Breast epithelium (tissue), 4 donors: Measurements from ENCODE around the gene TMEM115. TPM values are rescaled to one million over a fixed set of nuclear protein-coding genes. Genes with fewer than 3 reads are reported as not detected.

Source experiments
- DNase-seq, 2 donors: peaks; one replicate each; pipeline ENCODE4 v3.0.0-alpha.2; 2019; ENCODE audit warnings: low spot score in 2 of 2
- H3K27ac ChIP-seq, 2 donors: fragments of 200-600 bp; sonication (generic) in 1 of 2; one replicate each; pipeline ENCODE4 v1.5.1; 2016 to 2019; ENCODE audit warnings: mild to moderate bottlenecking in 1 of 2
- H3K27me3 ChIP-seq, 2 donors: fragments of 200-600 bp; sonication (generic) in 1 of 2; one replicate each; pipeline versions ENCODE4 v1.5.1 to v1.6.0; 2017 to 2019; ENCODE audit warnings: control low read depth in 1 of 2, mild to moderate bottlenecking in 1 of 2
- H3K36me3 ChIP-seq: fragments of 200-600 bp; one replicate; pipeline ENCODE4 v1.5.1; 2019
- H3K4me1 ChIP-seq, 2 donors: fragments of 200-600 bp; sonication (generic); one replicate each; pipeline ENCODE4 v1.5.1; 2016 to 2019; ENCODE audit warnings: control low read depth in 1 of 2
- H3K4me3 ChIP-seq, 3 donors: fragments of 200-600 bp; sonication (generic); 1 replicate in 2 of 3; 2 replicates in 1 of 3; pipeline ENCODE4 v1.5.1; 2016 to 2019; ENCODE audit warnings: mild to moderate bottlenecking in 3 of 3, moderate library complexity in 2 of 3
- H3K9me3 ChIP-seq, 2 donors: fragments of 200-600 bp; sonication (generic) in 1 of 2; one replicate each; pipeline ENCODE4 v1.5.1; 2016 to 2019; ENCODE audit warnings: control low read depth in 1 of 2
- POLR2A ChIP-seq: fragments of 450-650 bp; IDR thresholded peaks from one replicate; pipeline ENCODE4 v1.6.1; 2016; ENCODE audit warnings: antibody characterized with exemption, mild to moderate bottlenecking, moderate library complexity
- POLR2AphosphoS5 ChIP-seq, 3 donors: sonication (generic); formaldehyde crosslinking; IDR thresholded peaks; one replicate each; pipeline ENCODE4 v1.6.1; 2017; ENCODE audit warnings: antibody characterized with exemption in 3 of 3
- intact Hi-C: fragments of 100-400 bp; cut with DNase I; formaldehyde crosslinking; loops from one replicate; pipeline ENCODE4 v1.15.1; 2023; ENCODE audit warnings: low total_unique reads
- total RNA-seq, 3 donors: library from RNA; depleted of rRNA; stranded (reverse); fragments of >200 nt; gene quantifications; one replicate each; pipeline ENCODE4 v1.1.0, GENCODE V29; 2016
- TF ChIP-seq, protein P1 (sequence below), 3 donors: fragments of 450-650 bp; IDR thresholded peaks; one replicate each; pipeline ENCODE4 v1.5.1; 2016 to 2017; ENCODE audit warnings: antibody characterized with exemption in 3 of 3, mild to moderate bottlenecking in 3 of 3, moderate library complexity in 3 of 3

Gene TMEM115
- total RNA-seq, 3 donors from 2014 or later = 46.7 to 67.3 (median 47.9) TPM

DNA sequence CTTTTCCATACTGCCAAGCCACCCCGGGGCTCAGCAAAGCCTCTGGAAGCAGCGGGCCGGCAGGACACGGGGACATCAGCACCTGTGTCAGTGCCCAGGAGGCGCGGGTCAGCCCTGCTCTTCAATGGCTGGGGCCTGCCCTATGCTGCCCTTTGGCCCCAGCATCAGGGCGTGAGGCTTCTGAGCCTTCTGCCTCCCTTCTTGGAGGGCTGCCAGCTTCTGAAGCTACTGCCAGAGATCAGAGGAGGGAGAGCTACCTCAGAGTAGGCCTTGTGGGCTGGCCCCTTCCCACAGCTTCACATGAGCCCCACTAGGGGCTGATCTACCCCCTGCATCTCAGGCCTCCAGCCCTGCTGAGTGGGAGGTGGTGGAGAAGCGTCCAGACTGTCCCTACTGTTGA is 13.0 kb upstream of the TMEM115 start:
- DNase-seq = no peak
- Histone ChIP-seq H3K4me1 (no peaks in the 10 kb centered on the region), H3K36me3 (no peaks in the 10 kb centered on the region), H3K4me3 (no peak overlapping the region), H3K27me3 (no peaks in the 10 kb centered on the region), H3K27ac (no peak overlapping the region), H3K9me3 (no peaks in the 10 kb centered on the region)
- intact Hi-C loops = no loop called here
- no peak for TF ChIP-seq POLR2A
- no peak for TF ChIP-seq POLR2AphosphoS5 (IDR thresholded peaks at IDR 0.05)
- TF ChIP-seq, protein P1, sequence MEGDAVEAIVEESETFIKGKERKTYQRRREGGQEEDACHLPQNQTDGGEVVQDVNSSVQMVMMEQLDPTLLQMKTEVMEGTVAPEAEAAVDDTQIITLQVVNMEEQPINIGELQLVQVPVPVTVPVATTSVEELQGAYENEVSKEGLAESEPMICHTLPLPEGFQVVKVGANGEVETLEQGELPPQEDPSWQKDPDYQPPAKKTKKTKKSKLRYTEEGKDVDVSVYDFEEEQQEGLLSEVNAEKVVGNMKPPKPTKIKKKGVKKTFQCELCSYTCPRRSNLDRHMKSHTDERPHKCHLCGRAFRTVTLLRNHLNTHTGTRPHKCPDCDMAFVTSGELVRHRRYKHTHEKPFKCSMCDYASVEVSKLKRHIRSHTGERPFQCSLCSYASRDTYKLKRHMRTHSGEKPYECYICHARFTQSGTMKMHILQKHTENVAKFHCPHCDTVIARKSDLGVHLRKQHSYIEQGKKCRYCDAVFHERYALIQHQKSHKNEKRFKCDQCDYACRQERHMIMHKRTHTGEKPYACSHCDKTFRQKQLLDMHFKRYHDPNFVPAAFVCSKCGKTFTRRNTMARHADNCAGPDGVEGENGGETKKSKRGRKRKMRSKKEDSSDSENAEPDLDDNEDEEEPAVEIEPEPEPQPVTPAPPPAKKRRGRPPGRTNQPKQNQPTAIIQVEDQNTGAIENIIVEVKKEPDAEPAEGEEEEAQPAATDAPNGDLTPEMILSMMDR (IDR thresholded peaks at IDR 0.05) = no peak

DNA sequence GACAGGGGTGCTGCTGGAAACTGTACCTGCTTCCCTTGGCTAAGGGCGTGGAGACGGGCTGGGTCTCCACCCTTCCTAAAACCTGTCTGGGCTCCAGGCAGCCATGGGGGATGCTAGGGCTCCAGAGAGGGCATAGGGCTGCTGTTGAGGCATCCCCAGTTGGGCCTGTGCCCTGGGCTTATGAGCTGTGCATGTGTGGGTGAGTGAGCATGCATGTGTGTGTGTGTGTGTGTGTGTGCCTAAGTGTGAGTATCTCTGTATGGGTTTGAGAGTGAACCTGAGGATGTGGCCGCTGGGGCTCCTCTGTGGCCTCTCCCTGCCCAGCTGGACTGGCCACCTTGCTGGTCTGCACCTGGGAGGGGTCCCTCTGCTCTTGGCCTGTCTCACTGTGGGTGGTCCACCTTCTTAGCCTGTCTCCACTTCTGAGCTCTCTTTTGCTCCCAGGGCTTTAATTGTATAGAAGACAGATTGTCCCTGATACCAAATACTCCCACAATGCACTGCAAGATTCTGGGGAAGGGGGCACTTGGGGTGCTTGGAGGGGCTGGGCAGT is 11.9 kb upstream of the TMEM115 start:
- no peak for DNase-seq
- intact Hi-C loops = no loop called here
- Histone ChIP-seq H3K9me3 (no peaks in the 10 kb centered on the region), H3K4me1 (no peaks in the 10 kb centered on the region), H3K27me3 (no peaks in the 10 kb centered on the region), H3K27ac (no peak overlapping the region), H3K36me3 (no peaks in the 10 kb centered on the region), H3K4me3 (no peak overlapping the region)
- TF ChIP-seq, protein P1 (IDR thresholded peaks at IDR 0.05) = no peak
- no peak for TF ChIP-seq POLR2A

DNA sequence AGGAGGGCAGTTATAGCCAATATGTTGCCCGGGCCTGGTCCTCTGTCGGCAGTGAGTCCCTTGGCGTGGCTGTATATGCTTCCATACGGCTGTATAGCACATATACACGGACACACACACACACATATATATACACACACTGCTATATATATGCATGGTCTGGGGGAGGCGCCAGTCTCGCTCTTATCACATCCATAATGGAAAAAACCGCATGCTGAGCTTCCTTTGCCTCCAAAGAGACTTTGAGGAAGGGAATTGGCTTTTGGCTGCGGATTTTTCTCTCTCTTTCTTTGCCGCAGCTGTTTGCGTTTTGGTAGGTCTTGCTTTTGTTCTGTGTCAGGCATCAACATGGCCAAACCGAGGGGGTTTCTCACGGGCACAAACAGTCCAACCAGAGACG is 11.3 kb upstream of the TMEM115 start:
- no peaks in the 10 kb centered on the region for H3K27me3 ChIP-seq
- no peak overlapping the region for H3K27ac ChIP-seq
- intact Hi-C loops = no loop called here
- H3K9me3 ChIP-seq = no peaks in the 10 kb centered on the region
- no peak for DNase-seq
- TF ChIP-seq POLR2A (no peak), POLR2AphosphoS5 (IDR thresholded peaks at IDR 0.05) (no peak)
- TF ChIP-seq, protein P1 (IDR thresholded peaks at IDR 0.05) = no peak
- H3K4me1 ChIP-seq = no peaks in the 10 kb centered on the region
- no peaks in the 10 kb centered on the region for H3K36me3 ChIP-seq
- no peak overlapping the region for H3K4me3 ChIP-seq

DNA sequence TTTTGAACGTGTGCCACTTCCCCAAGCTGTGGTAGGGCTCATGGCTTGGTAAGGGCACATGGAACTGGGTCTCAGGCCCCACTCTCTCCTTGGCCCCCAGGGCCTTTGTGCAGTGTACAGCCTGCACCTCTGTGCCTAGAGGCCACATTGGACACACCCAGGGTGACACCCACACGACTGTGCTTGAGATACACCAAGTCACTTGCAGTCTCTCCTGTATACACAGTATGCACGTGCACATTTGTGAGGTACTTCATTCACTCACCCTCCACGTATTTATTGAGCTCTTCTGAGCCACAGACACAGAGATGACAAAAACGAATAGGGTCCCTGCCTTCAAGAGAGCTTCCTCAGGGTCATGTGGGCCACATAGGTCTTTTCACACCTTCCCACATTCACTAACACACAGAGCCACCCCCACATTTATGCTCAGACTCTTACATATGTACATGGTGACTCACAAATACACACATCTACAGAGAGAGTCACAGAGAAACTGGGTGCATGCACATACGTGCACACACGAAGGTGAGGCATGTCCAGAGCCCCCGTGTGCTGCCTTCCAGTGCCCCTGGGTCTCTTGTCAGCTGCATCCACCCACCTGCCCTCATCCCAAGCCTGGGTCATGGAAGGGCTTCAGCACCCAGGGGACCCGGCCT is 9.8 kb upstream of the TMEM115 start:
- H3K4me3 ChIP-seq = no peak overlapping the region
- TF ChIP-seq, protein P1 (IDR thresholded peaks at IDR 0.05) = no peak
- TF ChIP-seq POLR2A = no peak
- TF ChIP-seq POLR2AphosphoS5 (IDR thresholded peaks at IDR 0.05) = no peak
- H3K27ac ChIP-seq = no peak overlapping the region
- H3K36me3 ChIP-seq = no peaks in the 10 kb centered on the region
- no peaks in the 10 kb centered on the region for H3K4me1 ChIP-seq
- intact Hi-C loops = no loop called here
- DNase-seq = no peak
- H3K9me3 ChIP-seq = no peaks in the 10 kb centered on the region
- H3K27me3 ChIP-seq = no peaks in the 10 kb centered on the region

DNA sequence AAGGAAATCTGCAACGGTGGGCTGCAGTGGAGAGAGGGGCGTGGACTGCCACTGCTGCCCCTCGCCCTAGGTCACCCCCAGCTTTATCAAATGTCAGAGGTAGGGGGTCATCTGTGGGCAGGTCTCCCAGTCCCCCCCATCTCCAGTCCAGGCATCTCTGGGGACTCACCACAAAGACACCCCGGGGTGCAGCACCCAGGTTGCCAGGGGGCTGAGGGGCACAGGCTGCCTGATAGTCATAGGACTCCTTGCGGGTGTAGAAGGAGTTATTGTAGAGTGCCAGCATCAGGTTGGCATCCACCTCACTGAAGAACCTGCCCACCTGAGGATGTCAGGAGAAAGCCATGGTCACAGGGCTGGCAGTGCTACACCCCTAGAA is 6.5 kb upstream of the TMEM115 start:
- peak overlapping the region in 2 of 3 donors; percentile 65 to 94 for H3K4me3 ChIP-seq
- no peaks in the 10 kb centered on the region for H3K27me3 ChIP-seq
- no peak for DNase-seq
- peak overlapping the region; percentile 70 to 78 for H3K27ac ChIP-seq
- TF ChIP-seq, protein P1 (IDR thresholded peaks at IDR 0.05) = no peak
- TF ChIP-seq POLR2AphosphoS5 (IDR thresholded peaks at IDR 0.05) = no peak
- H3K36me3 ChIP-seq = no peaks in the 10 kb centered on the region
- no peaks in the 10 kb centered on the region for H3K4me1 ChIP-seq
- intact Hi-C loops = no loop called here
- H3K9me3 ChIP-seq = no peaks in the 10 kb centered on the region
